ENCODE data around the gene ACBD4. TPM values are rescaled to one million over a fixed set of nuclear protein-coding genes. Genes with fewer than 3 reads are reported as not detected.
A peak's percentile ranks its signal among the peaks of the same experiment; 100 is the strongest.

Gene ACBD4
- total and polyA plus RNA-seq, 10 of the 15 experiments (the other 5 are each of a cell fraction or from before 2014, with no cell fraction given) = 0.20 to 13.8 (median 6.9) TPM

DNA sequence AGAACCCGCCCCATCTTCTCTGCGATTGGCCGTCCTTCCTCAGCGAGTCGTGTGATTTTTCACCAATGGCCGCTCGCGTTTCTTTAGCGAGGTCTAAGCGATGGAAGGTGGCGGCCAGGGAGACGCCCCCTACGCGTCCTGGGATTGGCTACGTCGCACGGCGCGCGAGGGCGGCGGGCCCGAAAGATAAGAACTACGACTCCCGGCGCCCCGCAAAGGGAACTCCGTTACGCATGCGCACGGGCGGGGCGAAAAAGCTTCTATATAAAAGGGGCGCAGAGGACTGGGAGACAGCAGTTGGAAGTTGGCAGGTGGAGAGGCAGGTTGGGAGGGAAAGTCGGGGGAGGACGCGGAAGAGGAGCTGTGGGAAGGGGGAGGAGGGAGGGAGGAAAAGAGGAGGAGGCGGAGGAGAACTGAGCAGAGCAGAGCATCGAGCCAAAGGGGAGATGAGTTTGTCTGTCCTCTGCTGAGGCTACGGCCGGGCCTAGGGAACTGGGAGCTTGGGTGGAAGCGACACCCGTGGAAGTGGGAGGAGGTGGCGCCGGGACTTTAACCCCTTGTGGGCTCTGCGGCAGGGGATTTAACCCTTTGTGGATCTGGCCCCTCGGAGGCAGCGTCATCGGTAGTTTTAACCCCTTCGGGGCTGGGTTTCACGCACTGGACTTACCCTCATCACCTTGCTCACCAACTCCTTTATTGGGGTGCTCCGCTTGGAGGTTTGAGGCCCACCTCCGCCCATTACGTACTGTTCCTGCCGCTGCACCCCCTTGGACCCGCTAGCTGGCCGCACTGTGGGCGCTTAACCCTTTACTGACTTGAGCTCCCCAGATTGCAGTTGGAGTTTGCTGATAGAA lies 12.9 kb downstream of the ACBD4 start, which contains the start of gene HEXIM1 (continued):
- TF ChIP-seq, protein P1, sequence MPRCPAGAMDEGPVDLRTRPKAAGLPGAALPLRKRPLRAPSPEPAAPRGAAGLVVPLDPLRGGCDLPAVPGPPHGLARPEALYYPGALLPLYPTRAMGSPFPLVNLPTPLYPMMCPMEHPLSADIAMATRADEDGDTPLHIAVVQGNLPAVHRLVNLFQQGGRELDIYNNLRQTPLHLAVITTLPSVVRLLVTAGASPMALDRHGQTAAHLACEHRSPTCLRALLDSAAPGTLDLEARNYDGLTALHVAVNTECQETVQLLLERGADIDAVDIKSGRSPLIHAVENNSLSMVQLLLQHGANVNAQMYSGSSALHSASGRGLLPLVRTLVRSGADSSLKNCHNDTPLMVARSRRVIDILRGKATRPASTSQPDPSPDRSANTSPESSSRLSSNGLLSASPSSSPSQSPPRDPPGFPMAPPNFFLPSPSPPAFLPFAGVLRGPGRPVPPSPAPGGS (IDR thresholded peaks at IDR 0.05; ENCODE audit: borderline replicate concordance, insufficient read depth, low read depth, low read length, poor library complexity, severe bottlenecking) = peak; percentile 76
- TF ChIP-seq GATAD2B (conservative IDR thresholded peaks at IDR 0.05; ENCODE audit: low read depth) (peak; percentile 98), CHD2 (IDR thresholded peaks at IDR 0.05; ENCODE audit: borderline replicate concordance, low read depth, low read length) (peak; percentile 76), BCL11A (IDR thresholded peaks at IDR 0.05; ENCODE audit: low read depth, low read length) (peak; percentile 43; the same call in 1 of the 2 replicates), FOS (IDR thresholded peaks at IDR 0.05; ENCODE audit: borderline replicate concordance, extremely low read depth, insufficient read length) (no peak), SPI1 (IDR thresholded peaks at IDR 0.05; ENCODE audit: borderline replicate concordance, insufficient read depth, low read depth, low read length) (no peak), POLR2AphosphoS5 (IDR thresholded peaks at IDR 0.05; ENCODE audit: low read length) (peak; percentile 100), MXI1 (IDR thresholded peaks at IDR 0.05; ENCODE audit: low read depth, low read length) (no peak)
- TF ChIP-seq, protein P2, sequence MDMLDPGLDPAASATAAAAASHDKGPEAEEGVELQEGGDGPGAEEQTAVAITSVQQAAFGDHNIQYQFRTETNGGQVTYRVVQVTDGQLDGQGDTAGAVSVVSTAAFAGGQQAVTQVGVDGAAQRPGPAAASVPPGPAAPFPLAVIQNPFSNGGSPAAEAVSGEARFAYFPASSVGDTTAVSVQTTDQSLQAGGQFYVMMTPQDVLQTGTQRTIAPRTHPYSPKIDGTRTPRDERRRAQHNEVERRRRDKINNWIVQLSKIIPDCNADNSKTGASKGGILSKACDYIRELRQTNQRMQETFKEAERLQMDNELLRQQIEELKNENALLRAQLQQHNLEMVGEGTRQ (IDR thresholded peaks at IDR 0.05; ENCODE audit: borderline replicate concordance, low read depth, low read length) = no peak
- TF ChIP-seq, protein P3, sequence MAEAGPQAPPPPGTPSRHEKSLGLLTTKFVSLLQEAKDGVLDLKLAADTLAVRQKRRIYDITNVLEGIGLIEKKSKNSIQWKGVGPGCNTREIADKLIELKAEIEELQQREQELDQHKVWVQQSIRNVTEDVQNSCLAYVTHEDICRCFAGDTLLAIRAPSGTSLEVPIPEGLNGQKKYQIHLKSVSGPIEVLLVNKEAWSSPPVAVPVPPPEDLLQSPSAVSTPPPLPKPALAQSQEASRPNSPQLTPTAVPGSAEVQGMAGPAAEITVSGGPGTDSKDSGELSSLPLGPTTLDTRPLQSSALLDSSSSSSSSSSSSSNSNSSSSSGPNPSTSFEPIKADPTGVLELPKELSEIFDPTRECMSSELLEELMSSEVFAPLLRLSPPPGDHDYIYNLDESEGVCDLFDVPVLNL (IDR thresholded peaks at IDR 0.05; ENCODE audit: low read depth, low read length) = peak; percentile 82
- TF ChIP-seq, protein P4, sequence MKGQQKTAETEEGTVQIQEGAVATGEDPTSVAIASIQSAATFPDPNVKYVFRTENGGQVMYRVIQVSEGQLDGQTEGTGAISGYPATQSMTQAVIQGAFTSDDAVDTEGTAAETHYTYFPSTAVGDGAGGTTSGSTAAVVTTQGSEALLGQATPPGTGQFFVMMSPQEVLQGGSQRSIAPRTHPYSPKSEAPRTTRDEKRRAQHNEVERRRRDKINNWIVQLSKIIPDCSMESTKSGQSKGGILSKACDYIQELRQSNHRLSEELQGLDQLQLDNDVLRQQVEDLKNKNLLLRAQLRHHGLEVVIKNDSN (IDR thresholded peaks at IDR 0.05; ENCODE audit: borderline replicate concordance, extremely low read length, insufficient read depth, low read depth, low read length) = no peak
- TF ChIP-seq, protein P5, sequence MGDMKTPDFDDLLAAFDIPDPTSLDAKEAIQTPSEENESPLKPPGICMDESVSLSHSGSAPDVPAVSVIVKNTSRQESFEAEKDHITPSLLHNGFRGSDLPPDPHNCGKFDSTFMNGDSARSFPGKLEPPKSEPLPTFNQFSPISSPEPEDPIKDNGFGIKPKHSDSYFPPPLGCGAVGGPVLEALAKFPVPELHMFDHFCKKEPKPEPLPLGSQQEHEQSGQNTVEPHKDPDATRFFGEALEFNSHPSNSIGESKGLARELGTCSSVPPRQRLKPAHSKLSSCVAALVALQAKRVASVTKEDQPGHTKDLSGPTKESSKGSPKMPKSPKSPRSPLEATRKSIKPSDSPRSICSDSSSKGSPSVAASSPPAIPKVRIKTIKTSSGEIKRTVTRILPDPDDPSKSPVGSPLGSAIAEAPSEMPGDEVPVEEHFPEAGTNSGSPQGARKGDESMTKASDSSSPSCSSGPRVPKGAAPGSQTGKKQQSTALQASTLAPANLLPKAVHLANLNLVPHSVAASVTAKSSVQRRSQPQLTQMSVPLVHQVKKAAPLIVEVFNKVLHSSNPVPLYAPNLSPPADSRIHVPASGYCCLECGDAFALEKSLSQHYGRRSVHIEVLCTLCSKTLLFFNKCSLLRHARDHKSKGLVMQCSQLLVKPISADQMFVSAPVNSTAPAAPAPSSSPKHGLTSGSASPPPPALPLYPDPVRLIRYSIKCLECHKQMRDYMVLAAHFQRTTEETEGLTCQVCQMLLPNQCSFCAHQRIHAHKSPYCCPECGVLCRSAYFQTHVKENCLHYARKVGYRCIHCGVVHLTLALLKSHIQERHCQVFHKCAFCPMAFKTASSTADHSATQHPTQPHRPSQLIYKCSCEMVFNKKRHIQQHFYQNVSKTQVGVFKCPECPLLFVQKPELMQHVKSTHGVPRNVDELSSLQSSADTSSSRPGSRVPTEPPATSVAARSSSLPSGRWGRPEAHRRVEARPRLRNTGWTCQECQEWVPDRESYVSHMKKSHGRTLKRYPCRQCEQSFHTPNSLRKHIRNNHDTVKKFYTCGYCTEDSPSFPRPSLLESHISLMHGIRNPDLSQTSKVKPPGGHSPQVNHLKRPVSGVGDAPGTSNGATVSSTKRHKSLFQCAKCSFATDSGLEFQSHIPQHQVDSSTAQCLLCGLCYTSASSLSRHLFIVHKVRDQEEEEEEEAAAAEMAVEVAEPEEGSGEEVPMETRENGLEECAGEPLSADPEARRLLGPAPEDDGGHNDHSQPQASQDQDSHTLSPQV (IDR thresholded peaks at IDR 0.05) = no peak
- TF ChIP-seq, protein P6, sequence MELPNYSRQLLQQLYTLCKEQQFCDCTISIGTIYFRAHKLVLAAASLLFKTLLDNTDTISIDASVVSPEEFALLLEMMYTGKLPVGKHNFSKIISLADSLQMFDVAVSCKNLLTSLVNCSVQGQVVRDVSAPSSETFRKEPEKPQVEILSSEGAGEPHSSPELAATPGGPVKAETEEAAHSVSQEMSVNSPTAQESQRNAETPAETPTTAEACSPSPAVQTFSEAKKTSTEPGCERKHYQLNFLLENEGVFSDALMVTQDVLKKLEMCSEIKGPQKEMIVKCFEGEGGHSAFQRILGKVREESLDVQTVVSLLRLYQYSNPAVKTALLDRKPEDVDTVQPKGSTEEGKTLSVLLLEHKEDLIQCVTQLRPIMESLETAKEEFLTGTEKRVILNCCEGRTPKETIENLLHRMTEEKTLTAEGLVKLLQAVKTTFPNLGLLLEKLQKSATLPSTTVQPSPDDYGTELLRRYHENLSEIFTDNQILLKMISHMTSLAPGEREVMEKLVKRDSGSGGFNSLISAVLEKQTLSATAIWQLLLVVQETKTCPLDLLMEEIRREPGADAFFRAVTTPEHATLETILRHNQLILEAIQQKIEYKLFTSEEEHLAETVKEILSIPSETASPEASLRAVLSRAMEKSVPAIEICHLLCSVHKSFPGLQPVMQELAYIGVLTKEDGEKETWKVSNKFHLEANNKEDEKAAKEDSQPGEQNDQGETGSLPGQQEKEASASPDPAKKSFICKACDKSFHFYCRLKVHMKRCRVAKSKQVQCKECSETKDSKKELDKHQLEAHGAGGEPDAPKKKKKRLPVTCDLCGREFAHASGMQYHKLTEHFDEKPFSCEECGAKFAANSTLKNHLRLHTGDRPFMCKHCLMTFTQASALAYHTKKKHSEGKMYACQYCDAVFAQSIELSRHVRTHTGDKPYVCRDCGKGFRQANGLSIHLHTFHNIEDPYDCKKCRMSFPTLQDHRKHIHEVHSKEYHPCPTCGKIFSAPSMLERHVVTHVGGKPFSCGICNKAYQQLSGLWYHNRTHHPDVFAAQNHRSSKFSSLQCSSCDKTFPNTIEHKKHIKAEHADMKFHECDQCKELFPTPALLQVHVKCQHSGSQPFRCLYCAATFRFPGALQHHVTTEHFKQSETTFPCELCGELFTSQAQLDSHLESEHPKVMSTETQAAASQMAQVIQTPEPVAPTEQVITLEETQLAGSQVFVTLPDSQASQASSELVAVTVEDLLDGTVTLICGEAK (IDR thresholded peaks at IDR 0.05; ENCODE audit: borderline replicate concordance) = no peak

Data from GM12878 (cell line).